Eye (tissue), 1 donor: Measurements from ENCODE around the gene REPS2.
"Not testable (repeated sequence)": the region's sequence is repeated elsewhere in the genome, so short reads cannot be mapped to it uniquely, and the experiment has no call there.

Source experiments
- DNase-seq: peaks from one replicate; pipeline ENCODE4 v3.0.0-alpha.2; 2015

Gene REPS2

DNA sequence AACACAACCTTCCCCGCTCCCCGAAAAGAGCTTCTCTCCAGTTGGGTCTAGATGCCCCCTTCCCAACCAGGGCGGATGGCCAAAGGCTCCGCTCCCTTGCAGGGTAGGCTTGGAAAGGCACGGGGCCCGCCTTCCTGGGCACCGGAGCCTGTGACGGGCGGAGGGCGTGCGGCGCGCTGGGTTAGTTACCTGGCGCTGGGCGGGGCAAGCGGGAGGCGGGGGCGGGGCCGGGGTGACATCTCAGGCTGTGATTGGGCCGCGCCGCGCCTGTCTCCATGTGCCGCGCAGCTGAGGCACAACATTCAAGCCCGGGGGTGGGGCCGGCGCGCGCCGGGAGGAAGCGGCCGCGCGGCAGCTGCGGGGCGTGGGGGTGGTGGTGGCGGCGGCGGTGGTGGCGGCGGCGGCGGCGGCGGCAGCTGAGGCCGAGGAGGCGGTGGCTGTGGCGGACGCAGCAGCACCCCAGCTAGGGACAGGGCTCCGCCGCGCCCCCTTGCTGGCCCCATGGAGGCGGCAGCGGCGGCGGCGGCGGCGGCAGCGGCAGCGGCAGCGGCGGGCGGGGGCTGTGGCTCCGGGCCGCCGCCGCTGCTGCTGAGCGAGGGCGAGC is at the start of gene REPS2:
Gene REPS2 (plus strand): TSS at position 298 of the 604 bp plus-strand sequence. CDS start 204 bp downstream, at position 502.
- DNase-seq, result peak; percentile 85

DNA sequence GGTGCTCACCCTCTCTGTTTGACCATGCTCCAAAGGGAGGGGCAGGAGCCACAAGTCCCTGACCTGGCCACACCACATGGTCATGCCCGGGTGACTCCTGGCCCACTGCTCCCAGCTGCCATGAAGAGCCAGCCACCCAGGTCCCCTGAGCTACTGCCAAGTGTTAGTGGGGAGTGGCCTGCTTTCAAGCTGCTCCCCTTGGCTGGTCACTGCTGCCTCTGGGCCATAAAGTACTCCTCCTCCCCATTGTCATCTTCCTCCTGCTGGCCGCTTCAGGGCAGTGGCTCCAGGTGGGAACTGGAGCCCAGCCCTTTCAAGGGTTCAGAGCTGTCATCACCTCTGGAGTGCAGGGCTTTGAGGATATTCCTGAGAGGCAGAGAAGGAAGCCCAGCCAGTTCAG is 49.0 kb upstream of the REPS2 start:
- no peak for DNase-seq

DNA sequence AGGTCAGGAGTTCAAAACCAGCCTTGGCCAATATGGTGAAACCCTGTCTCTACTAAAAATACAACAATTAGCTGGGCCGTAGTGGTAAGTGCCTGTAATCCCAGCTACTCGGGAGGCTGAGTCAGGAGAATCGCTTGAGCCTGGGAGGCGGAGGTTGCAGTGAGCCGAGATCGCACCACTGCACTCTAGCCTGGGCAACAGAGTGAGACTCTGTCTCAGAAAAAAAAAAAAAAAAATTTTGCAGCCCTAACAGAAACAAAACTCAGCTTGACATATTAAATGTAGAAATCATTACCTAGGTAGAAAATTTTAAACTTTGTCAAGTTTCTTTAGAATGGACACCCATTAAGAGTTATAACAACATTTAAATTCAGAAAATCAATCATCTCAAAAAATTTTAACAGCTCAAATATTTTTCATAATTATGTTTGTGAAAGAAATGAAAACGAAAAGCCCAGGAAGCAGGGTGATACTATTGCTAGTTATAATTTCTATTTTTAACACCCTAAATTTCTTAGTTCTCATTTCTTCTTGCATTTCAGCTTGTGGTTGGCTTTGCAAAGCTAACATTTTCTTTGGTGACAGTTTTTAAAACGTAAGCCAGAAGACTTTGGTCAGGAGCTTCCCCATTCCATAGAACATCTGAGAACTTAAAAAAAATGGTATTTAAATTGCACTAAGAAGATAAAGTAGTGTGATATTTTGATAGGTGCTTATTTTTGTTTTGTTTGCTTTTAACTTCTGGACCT is 43.0 kb upstream of the REPS2 start:
- DNase-seq, result no peak

GRCh38 chrX:16910376-16910775 is 36.1 kb upstream of the REPS2 start:
- no peak for DNase-seq

DNA sequence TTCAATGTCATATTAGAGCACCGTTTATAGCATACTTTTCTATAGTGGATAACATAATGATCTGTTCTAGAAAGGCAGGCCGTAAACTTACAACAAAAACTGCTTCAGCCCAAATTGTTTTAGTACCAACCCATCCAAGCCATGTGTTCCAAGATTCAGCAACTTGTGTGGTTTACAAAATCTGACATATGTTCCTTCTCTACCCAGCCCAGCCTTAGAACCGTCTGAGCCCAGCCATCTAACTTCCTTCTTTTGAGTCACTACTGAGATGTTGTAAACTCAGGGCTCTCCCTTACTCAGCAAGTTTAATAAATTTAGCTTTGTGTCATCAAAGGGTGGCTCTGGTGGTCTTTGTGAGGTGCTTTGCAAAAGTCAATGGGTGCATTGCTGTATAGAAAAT is 32.4 kb upstream of the REPS2 start:
- no peak for DNase-seq

DNA sequence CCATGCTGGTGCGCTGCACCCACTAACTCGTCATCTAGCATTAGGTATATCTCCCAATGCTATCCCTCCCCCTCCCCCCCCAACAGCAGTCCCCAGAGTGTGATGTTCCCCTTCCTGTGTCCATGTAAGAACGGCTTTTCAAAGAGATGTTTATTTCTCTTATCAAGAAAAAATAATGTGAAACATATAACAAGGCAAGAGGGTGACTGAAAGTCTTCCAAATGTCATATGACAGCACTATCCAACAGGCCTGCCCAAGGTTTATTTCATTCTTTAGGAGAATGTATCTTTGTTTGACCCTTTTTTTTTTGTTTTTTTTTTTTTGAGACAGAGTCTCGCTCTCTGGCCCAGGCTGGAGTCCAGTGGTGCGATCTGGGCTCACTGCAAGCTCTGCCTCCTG is 29.9 kb upstream of the REPS2 start:
- DNase-seq, result no peak

- DNase-seq, result no peak
Observed at GRCh38 chrX:16917120-16917519, 29.3 kb upstream of the REPS2 start.

DNA sequence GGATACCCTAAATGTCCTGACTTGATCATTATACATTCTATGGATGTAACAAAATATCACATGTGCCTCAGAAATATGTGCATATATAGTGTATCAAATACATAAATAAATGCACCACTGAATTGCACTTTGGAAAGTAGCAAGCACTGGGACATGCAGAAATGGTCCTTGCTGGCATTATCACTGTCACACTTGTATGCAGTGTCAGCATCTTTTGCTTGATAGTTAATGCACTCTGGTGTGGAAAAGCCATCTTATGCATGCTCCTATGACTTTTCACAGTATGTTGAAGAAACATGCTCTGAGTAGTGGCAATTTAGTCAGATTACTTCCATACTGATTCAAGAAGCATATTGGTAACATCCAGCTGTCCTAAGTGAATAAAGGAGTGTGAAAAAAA is 27.5 kb upstream of the REPS2 start:
- DNase-seq, result no peak

GRCh38 chrX:16920075-16920474 is 26.4 kb upstream of the REPS2 start:
- peak; percentile 22 for DNase-seq

GRCh38 chrX:16923157-16923556 is 23.3 kb upstream of the REPS2 start:
- DNase-seq, result no peak

DNA sequence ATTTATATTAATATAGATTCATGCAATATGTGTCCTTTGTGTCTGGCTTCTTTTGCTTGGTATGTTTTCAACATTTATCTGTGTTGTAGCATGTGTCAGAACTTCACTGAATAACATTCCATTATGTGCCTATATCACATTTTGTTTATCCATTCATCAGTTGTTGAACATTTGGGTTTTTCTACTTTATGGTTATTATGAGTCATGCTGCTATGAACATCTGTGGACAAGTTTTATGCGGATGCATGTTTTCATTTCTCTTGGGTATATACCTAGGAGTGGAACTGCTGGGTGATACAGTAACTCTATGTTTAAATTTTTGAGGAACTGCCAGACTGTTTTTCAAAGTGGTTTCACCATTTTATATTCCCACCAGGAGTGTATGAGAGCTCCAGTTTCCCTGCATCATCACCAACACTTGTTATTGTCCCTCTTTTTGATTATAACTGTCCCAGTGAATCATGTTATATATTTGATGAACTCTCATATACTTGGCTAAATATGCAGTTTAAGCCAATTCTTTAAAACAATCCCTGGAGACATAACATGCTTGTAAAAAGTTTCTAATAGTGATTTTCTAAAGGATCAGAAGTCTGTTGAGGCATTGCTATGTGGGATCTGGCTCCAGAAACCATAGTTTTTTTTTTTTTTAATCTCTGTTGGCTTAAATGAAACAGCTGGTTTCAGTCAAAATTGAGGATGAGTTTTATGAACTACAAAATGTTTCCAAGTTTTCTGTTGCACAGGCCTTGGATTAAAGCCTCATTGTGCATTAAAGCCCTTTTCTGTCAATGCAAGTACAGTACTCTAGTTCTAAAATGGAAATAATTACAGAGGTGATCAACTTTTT is 21.6 kb upstream of the REPS2 start:
- DNase-seq, result no peak

GRCh38 chrX:16930392-16930791 is 16.1 kb upstream of the REPS2 start:
- DNase-seq, result no peak

GRCh38 chrX:16931371-16931770 is 15.1 kb upstream of the REPS2 start:
- peak; percentile 37 for DNase-seq

- DNase-seq, result no peak
Observed at GRCh38 chrX:16931855-16932575, 14.4 kb upstream of the REPS2 start.

- DNase-seq, result no peak
Observed at GRCh38 chrX:16934185-16934584, 12.3 kb upstream of the REPS2 start.

DNA sequence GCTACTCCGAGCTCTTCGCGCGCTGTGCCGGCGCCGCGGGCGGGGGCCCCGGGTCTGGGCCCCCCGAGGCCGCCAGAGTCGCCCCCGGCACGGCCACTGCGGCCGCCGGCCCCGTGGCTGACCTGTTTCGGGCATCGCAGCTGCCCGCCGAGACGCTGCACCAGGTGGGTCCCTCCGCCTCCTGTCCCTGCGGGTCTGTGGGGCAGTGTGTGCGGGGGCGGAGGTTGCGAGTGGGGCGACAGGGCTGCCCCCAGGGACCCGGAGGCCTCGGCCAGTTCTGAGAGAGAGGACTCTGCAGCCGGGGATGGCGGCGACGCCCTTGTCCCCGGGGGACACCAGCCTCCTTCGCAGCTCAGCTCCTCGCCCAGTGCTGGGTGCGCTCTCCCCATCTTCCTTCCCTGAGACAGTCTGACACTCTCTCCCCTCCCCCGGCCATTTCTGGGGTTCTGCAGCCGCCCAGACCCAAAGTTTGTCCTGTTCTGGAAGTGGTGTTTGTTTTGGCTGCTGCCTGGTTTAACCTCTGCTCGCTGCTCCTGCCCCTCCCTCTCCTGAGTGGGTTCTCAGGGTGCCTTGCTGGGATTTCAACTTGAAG is 609 bp downstream of the REPS2 start:
- peak; percentile 49 for DNase-seq

DNA sequence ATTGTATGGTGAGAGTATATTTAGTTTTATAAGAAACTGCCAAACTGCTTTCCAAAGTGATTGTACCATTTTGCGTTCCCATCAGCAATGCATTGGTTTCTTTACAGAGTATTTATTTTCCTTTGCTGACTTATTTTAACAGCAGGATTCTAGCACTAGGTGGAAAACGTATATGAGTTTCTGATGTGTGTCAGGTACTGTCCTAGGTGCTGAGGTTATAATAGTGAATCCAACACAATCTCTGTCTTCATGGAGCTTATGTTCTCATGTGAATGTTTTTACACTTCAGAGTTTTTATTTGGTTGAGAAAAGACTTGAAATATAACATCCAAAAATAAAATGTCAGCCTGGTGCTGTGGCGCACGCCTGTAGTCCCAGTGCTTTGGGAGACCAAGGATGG is 4.0 kb downstream of the REPS2 start:
- DNase-seq, result no peak

GRCh38 chrX:16953606-16954211 is 7.3 kb downstream of the REPS2 start:
- DNase-seq, result no peak

DNA sequence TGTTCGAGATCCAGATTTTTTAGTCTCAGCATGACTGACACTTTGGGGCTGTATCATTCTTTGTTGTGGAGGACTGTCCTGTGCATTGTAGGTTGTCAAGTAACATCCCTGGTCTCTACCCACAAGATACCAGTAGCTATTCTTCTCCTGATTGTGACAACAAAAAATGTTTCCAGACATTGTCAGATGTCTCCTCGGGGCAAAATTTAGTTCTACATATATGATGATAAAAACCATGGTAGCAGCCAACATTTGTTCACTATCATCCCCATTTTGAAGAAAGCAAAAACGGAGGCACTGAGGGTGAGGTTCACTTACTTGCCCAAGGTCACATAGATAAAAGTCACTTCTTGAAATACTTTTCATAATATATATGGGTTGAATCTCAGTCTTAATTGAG is 11.3 kb downstream of the REPS2 start:
- no peak for DNase-seq

- no peak for DNase-seq
Observed at GRCh38 chrX:16958356-16958755, 11.9 kb downstream of the REPS2 start.

DNA sequence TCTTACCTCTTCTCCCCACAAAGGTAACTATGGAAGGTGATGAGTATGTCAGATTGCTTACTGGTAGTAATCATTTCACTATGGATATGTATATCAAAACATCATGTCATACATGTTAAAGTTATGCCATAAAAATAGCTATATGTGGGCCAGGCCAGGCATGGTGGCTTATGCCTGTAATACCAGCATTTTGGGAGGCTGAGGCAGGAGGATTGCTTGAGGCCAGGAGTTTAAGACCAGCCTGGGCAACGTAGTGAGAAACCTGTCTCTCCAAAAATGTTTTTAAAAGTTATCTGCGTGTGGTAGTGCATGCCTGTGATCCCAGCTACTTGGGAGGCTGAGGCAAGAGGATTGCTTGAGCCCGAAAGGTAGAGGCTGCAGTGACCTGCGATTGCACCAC is 16.2 kb downstream of the REPS2 start:
- DNase-seq, result not testable (repeated sequence)

DNA sequence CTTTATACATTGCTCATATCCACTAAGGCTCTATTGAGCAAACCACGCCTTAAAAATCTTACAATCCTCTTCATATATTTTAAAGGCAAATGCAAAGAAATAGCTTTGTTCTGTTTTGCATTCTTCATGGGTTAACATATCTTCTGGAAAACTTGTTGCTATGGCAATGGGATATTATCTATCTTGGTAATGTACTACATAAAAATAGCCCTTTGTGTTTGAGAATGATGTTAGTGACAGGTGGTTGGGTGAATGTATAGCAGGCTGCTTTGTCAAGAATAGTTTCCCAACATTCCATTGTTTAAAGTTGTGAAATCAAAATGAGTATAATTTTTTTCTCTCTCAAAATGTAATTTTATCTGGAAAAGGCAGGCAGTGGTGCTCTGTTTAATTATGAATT is 16.8 kb downstream of the REPS2 start:
- no peak for DNase-seq
